Dedifferentiated amniotic fluid mesenchymal stem cell (primary cell): Measurements from ENCODE around the gene ESR1.

Source experiments
- DNase-seq: peaks from one replicate; pipeline ENCODE4 v3.0.0-alpha.2; 2016; ENCODE audit errors: extremely low spot score

The ESR1 gene

GRCh38 chr6:152173321-152173720, 365.8 kb downstream of the ESR1 start:
- DNase-seq, result peak; percentile 30

- no peak for DNase-seq
Measured at GRCh38 chr6:152173957-152174356, 366.5 kb downstream of the ESR1 start.

- DNase-seq, result no peak
Measured at GRCh38 chr6:152176268-152176667, 368.8 kb downstream of the ESR1 start.
